NCI-H526 (cell line): ENCODE results near the gene KRT27.

ENCODE experiments used
- DNase-seq, 2 experiments: peaks; one replicate each; lab custom pipeline; 2025; lab: John Stamatoyannopoulos, UW

Gene KRT27

GRCh38 chr17:40809721-40810421, 27.5 kb upstream of the KRT27 start:
- no peak for DNase-seq

GRCh38 chr17:40806131-40806530, 23.8 kb upstream of the KRT27 start:
- no peak for DNase-seq

- peak; percentile 56 to 90 for DNase-seq
These were observed 21.3 kb upstream of the KRT27 start for GRCh38 chr17:40803617-40804082.

- no peak for DNase-seq
These were observed 18.8 kb upstream of the KRT27 start for GRCh38 chr17:40801157-40801556.

- no peak for DNase-seq
These were observed 18.0 kb upstream of the KRT27 start for GRCh38 chr17:40800381-40800780.

GRCh38 chr17:40799859-40800258, 17.5 kb upstream of the KRT27 start, which contains the start of gene KRT28:
Gene KRT28 (minus strand): TSS chr17:40799959. CDS start chr17:40799893, 66 bp downstream.
- DNase-seq = no peak

GRCh38 chr17:40796846-40797245, 14.5 kb upstream of the KRT27 start:
- no peak for DNase-seq

- no peak for DNase-seq
These were observed 12.8 kb upstream of the KRT27 start for GRCh38 chr17:40795019-40795667.

GRCh38 chr17:40794466-40794865, 12.1 kb upstream of the KRT27 start:
- DNase-seq = no peak

GRCh38 chr17:40793832-40794231, 11.5 kb upstream of the KRT27 start:
- DNase-seq = no peak

- DNase-seq = peak; percentile 15 to 64
These were observed 9.6 kb upstream of the KRT27 start for GRCh38 chr17:40791787-40792436.

- no peak for DNase-seq
These were observed 8.8 kb upstream of the KRT27 start for GRCh38 chr17:40791111-40791510.

- peak in 1 of 2 experiments; percentile 47 for DNase-seq
These were observed 3.0 kb downstream of the KRT27 start for GRCh38 chr17:40779181-40779909.

- DNase-seq = no peak
These were observed 3.9 kb downstream of the KRT27 start for GRCh38 chr17:40778461-40778860.

- no peak for DNase-seq
These were observed 4.4 kb downstream of the KRT27 start for GRCh38 chr17:40777971-40778370.

GRCh38 chr17:40777459-40777858, 4.9 kb downstream of the KRT27 start:
- no peak for DNase-seq

GRCh38 chr17:40775945-40776344, 6.4 kb downstream of the KRT27 start:
- no peak for DNase-seq

- DNase-seq = no peak
These were observed 10.2 kb downstream of the KRT27 start, which contains the start of gene KRT26 for GRCh38 chr17:40772101-40772500. Gene KRT26 (minus strand): TSS chr17:40772201. CDS start chr17:40772113, 88 bp downstream.

GRCh38 chr17:40765657-40766056, 16.7 kb downstream of the KRT27 start:
- DNase-seq = no peak

- no peak for DNase-seq
These were observed 18.6 kb downstream of the KRT27 start for GRCh38 chr17:40763752-40764151.

- DNase-seq = no peak
These were observed 22.0 kb downstream of the KRT27 start for GRCh38 chr17:40760105-40761016.
